Lower leg skin (tissue), 4 donors: ENCODE measurements around the gene S100A9. TPM values are rescaled to one million over a fixed set of nuclear protein-coding genes. Genes with fewer than 3 reads are reported as not detected.

ENCODE experiments used
- DNase-seq, 2 donors: peaks; one replicate each; pipeline ENCODE4 v3.0.0-alpha.2; 2019; ENCODE audit warnings: low spot score in 2 of 2
- H3K4me3 ChIP-seq: fragments of 200-600 bp; sonication (generic); 2 replicates; pipeline ENCODE4 v1.5.1; 2017; ENCODE audit warnings: mild to moderate bottlenecking, low read depth; ENCODE audit not compliant: poor library complexity, severe bottlenecking
- CTCF ChIP-seq, 3 donors: fragments of 450-650 bp; IDR thresholded peaks; one replicate each; pipeline ENCODE4 v1.5.1; 2016; ENCODE audit warnings: antibody characterized with exemption in 3 of 3, mild to moderate bottlenecking in 3 of 3, moderate library complexity in 2 of 3
- POLR2A ChIP-seq, 2 donors: fragments of 450-650 bp; IDR thresholded peaks; one replicate each; pipeline ENCODE4 v1.6.1; 2016 to 2017; ENCODE audit warnings: antibody characterized with exemption in 2 of 2, mild to moderate bottlenecking in 1 of 2, moderate library complexity in 1 of 2
- WGBS, 2 donors: methylation state at CpG; one replicate each; pipeline ENCODE4 v1.1.5; 2018; 5-methylcytosine and 5-hydroxymethylcytosine counted together
- intact Hi-C: fragments of 100-400 bp; cut with DNase I; formaldehyde crosslinking; loops from one replicate; pipeline ENCODE4 v1.15.0; 2023; ENCODE audit warnings: low total_unique reads
- total RNA-seq, 4 donors: library from RNA; depleted of rRNA; stranded (reverse); fragments of >200 nt; gene quantifications; one replicate each; pipeline ENCODE4 v1.1.0, GENCODE V29; 2016

S100A9 gene
- total RNA-seq, 4 donors from 2014 or later, result 21.6 to 53.2 (median 31.3) TPM

- intact Hi-C loops, result loop anchor here (2.0 kb wide), 1 partner anchor 141 kb away; no protein-coding TSS in a partner anchor
- DNase-seq, result peak in 1 of 2 donors; percentile 74
- 84 to 89% methylated on average over 7 of the region's 7 CpGs for WGBS, 2 donors
- no peak overlapping the region for H3K4me3 ChIP-seq
- TF ChIP-seq CTCF (IDR thresholded peaks at IDR 0.05) (no peak), POLR2A (IDR thresholded peaks at IDR 0.05) (no peak)
These were observed 4.3 kb upstream of the S100A9 start for GRCh38 chr1:153353226-153353947.

- DNase-seq, result peak in 1 of 2 donors; percentile 69
- intact Hi-C loops, result no loop called here
- TF ChIP-seq POLR2A (IDR thresholded peaks at IDR 0.05) (no peak), CTCF (IDR thresholded peaks at IDR 0.05) (no peak)
- no peak overlapping the region for H3K4me3 ChIP-seq
- WGBS, 2 donors, result 59 to 62% methylated on average over 7 to 8 of the region's 8 CpGs
These were observed 3.0 kb upstream of the S100A9 start for GRCh38 chr1:153354515-153355193.

- 37 to 41% methylated on average over 10 of the region's 10 CpGs for WGBS, 2 donors
- TF ChIP-seq POLR2A (IDR thresholded peaks at IDR 0.05), result no peak
- peak in 1 of 3 donors; percentile 23 for TF ChIP-seq CTCF (IDR thresholded peaks at IDR 0.05)
- no peak overlapping the region for H3K4me3 ChIP-seq
- intact Hi-C loops, result no loop called here
- DNase-seq, result peak in 1 of 2 donors; percentile 58
These were observed 2.1 kb upstream of the S100A9 start for GRCh38 chr1:153355445-153356071.

GRCh38 chr1:153356392-153357075 lies 1.1 kb upstream of the S100A9 start:
- TF ChIP-seq CTCF (IDR thresholded peaks at IDR 0.05), result no peak
- no peak for TF ChIP-seq POLR2A (IDR thresholded peaks at IDR 0.05)
- intact Hi-C loops, result no loop called here
- DNase-seq, result no peak
- WGBS, 2 donors, result 75 to 77% methylated on average over 8 of the region's 8 CpGs
- no peak overlapping the region for H3K4me3 ChIP-seq

- TF ChIP-seq CTCF (IDR thresholded peaks at IDR 0.05), result no peak
- no peak for TF ChIP-seq POLR2A (IDR thresholded peaks at IDR 0.05)
- H3K4me3 ChIP-seq, result no peak overlapping the region
- intact Hi-C loops, result no loop called here
- 37 to 43% methylated on average over 10 of the region's 10 CpGs for WGBS, 2 donors
- DNase-seq, result peak in 1 of 2 donors; percentile 63
These were observed 390 bp upstream of the S100A9 start for GRCh38 chr1:153357076-153357852.
